HCT116 (cell line): ENCODE results near the gene STK4. TPM values are rescaled to one million over a fixed set of nuclear protein-coding genes. Genes with fewer than 3 reads are reported as not detected.

Experiments
- ATAC-seq: fragments of 200-7000 bp; cut with Tn5 transposase; 2 replicates; pipeline ENCODE4 v1.9.1; 2020; ENCODE audit warnings: mild to moderate bottlenecking, moderate library complexity
- BruUV-seq: library from RNA; stranded (reverse); fragments of 400-500 nt; replicated peaks from 2 replicates; lab custom pipeline; 2021; lab: Mats Ljungman, UMichigan
- CTCF ChIA-PET: fragments of 300-600 bp; sonication (Branson Sonifier 250); formaldehyde crosslinking; loops from one replicate; lab custom pipeline; 2021; ENCODE audit warnings: antibody characterized with exemption; lab: Charles Lee
- POLR2A ChIA-PET: fragments of 300-600, 350-600 bp; sonication (Branson Sonifier 250); formaldehyde crosslinking; loops from one replicate; lab custom pipeline; 2021; ENCODE audit warnings: antibody characterized with exemption; lab: Charles Lee
- RAD21 ChIA-PET, 2 experiments: fragments of 300-600 bp; sonication (Branson Sonifier 250); formaldehyde crosslinking; loops; one replicate each; lab custom pipeline; 2023; ENCODE audit warnings: low total read pairs in 2 of 2; ENCODE audit not compliant: uncharacterized antibody in 2 of 2, unreplicated experiment in 2 of 2, low non-redundant PET in 1 of 2; lab: Charles Lee
- DNase-seq: peaks from one replicate; pipeline ENCODE4 v3.0.0-alpha.2; 2010; ENCODE audit warnings: low read depth, low spot score
- H2AFZ ChIP-seq: fragments of 200-600 bp; shearing (Covaris generic), sonication (generic); 2 replicates; pipeline ENCODE4 v1.6.1; 2017; ENCODE audit warnings: low read depth, mixed run types, mixed read lengths, antibody characterized with exemption, low read length; ENCODE audit not compliant: poor library complexity, severe bottlenecking
- H3K27ac ChIP-seq: 2 replicates; pipeline ENCODE4 v1.5.1; 2012; ENCODE audit warnings: low read depth, low read length
- H3K27me3 ChIP-seq: fragments of 200-600 bp; sonication (generic); 2 replicates; pipeline ENCODE4 v1.6.1; 2016; ENCODE audit warnings: mixed run types, low read length, mixed read lengths; ENCODE audit not compliant: insufficient read depth
- H3K36me3 ChIP-seq, 2 experiments: fragments of 200-500 bp in 1 of 2; fragments of 200-600 bp in 1 of 2; sonication (Bioruptor generic) in 1 of 2; sonication (generic) in 1 of 2; 2 replicates each; pipeline versions ENCODE4 v1.5.1 to v1.6.1; 2014 to 2016; ENCODE audit warnings: low read length in 2 of 2, inconsistent platforms in 1 of 2, mixed read lengths in 1 of 2, mixed run types in 1 of 2; ENCODE audit not compliant: insufficient read depth in 2 of 2, control insufficient read depth in 1 of 2
- H3K4me1 ChIP-seq, 2 experiments: fragments of 200-600 bp in 1 of 2; sonication (generic) in 1 of 2; 2 replicates each; pipeline versions ENCODE4 v1.5.1 to v1.6.1; 2012 to 2017; ENCODE audit warnings: low read length in 2 of 2, inconsistent platforms in 1 of 2, mild to moderate bottlenecking in 1 of 2, mixed read lengths in 1 of 2, mixed run types in 1 of 2, moderate library complexity in 1 of 2; ENCODE audit not compliant: insufficient read depth in 2 of 2, control insufficient read depth in 1 of 2
- H3K4me2 ChIP-seq: fragments of 200-600 bp; sonication (generic); 2 replicates; pipeline ENCODE4 v1.6.1; 2017; ENCODE audit warnings: mixed run types, low read length, mixed read lengths
- H3K4me3 ChIP-seq, 2 experiments: fragments of 200-600 bp in 1 of 2; sonication (generic) in 1 of 2; replicated peaks in 1 of 2; 2 replicates each; pipeline ENCODE4 v1.5.1; 2011 to 2016; ENCODE audit warnings: low read length in 2 of 2, control low read depth in 1 of 2, low read depth in 1 of 2, mild to moderate bottlenecking in 1 of 2, mixed read lengths in 1 of 2, mixed run types in 1 of 2
- H3K79me2 ChIP-seq: fragments of 200-600 bp; sonication (generic); 2 replicates; pipeline ENCODE4 v1.6.1; 2017; ENCODE audit warnings: mild to moderate bottlenecking, mixed run types, low read length, moderate library complexity, mixed read lengths; ENCODE audit not compliant: insufficient read depth
- H3K9ac ChIP-seq: fragments of 200-600 bp; sonication (generic); 2 replicates; pipeline ENCODE4 v1.6.1; 2016; ENCODE audit warnings: low read length, mixed read lengths
- H3K9me2 ChIP-seq: fragments of 200-600 bp; sonication (generic), shearing (Covaris generic); 2 replicates; pipeline ENCODE4 v1.6.1; 2017; ENCODE audit warnings: mixed run types, mild to moderate bottlenecking, moderate library complexity; ENCODE audit not compliant: insufficient read depth
- H3K9me3 ChIP-seq, 2 experiments: fragments of 200-500 bp in 1 of 2; fragments of 200-600 bp in 1 of 2; sonication (Bioruptor generic) in 1 of 2; sonication (generic) in 1 of 2; 2 replicates each; pipeline ENCODE4 v1.6.1; 2014 to 2017; ENCODE audit warnings: low read length in 2 of 2, mixed read lengths in 2 of 2, inconsistent platforms in 1 of 2, low read depth in 1 of 2, mild to moderate bottlenecking in 1 of 2, mixed run types in 1 of 2, moderate library complexity in 1 of 2; ENCODE audit not compliant: control insufficient read depth in 1 of 2, insufficient read depth in 1 of 2
- H4K20me1 ChIP-seq: fragments of 200-600 bp; sonication (generic), shearing (Covaris generic); 2 replicates; pipeline ENCODE4 v1.6.1; 2017; ENCODE audit warnings: mixed run types, mild to moderate bottlenecking, moderate library complexity; ENCODE audit not compliant: insufficient read depth
- CBX3 ChIP-seq: IDR thresholded peaks from 2 replicates; pipeline ENCODE4 v1.6.1; 2012; ENCODE audit warnings: low read depth
- EZH2 ChIP-seq: fragments of 200-600 bp; sonication (generic); IDR thresholded peaks from 2 replicates; pipeline ENCODE4 v1.6.1; 2017; ENCODE audit warnings: antibody characterized with exemption, mixed run types
- EZH2phosphoT487 ChIP-seq: fragments of 200-600 bp; IDR thresholded peaks from 2 replicates; pipeline ENCODE4 v1.6.1; 2018; ENCODE audit warnings: antibody characterized with exemption, borderline replicate concordance
- FOSL1 ChIP-seq: IDR thresholded peaks from 2 replicates; pipeline ENCODE4 v1.6.1; 2012; ENCODE audit warnings: low read depth
- JUND ChIP-seq: IDR thresholded peaks from 2 replicates; pipeline ENCODE4 v1.6.1; 2012
- POLR2A ChIP-seq: IDR thresholded peaks from 2 replicates; pipeline ENCODE4 v1.7.0; 2011; ENCODE audit warnings: borderline replicate concordance; ENCODE audit not compliant: insufficient read depth, insufficient read length; ENCODE audit errors: extremely low read depth
- RAD21 ChIP-seq: IDR thresholded peaks from 2 replicates; pipeline ENCODE4 v1.6.1; 2012; ENCODE audit warnings: low read depth, mild to moderate bottlenecking
- SP1 ChIP-seq: IDR thresholded peaks from 2 replicates; pipeline ENCODE4 v1.6.1; 2012; ENCODE audit warnings: low read depth
- SRF ChIP-seq: IDR thresholded peaks from 2 replicates; pipeline ENCODE4 v1.6.1; 2012; ENCODE audit warnings: low read depth
- TCF7L2 ChIP-seq: IDR thresholded peaks from 2 replicates; pipeline ENCODE4 v1.7.0; 2011; ENCODE audit warnings: borderline replicate concordance, inconsistent platforms; ENCODE audit not compliant: insufficient read depth, insufficient read length; ENCODE audit errors: extremely low read depth
- YY1 ChIP-seq: IDR thresholded peaks from 2 replicates; pipeline ENCODE4 v1.6.1; 2011; ENCODE audit warnings: low read length, low read depth, moderate library complexity, mild to moderate bottlenecking; ENCODE audit not compliant: insufficient replicate concordance; ENCODE audit errors: extremely low read depth
- intact Hi-C: fragments of 100-400 bp; cut with micrococcal nuclease; formaldehyde crosslinking; loops from 2 replicates; pipeline ENCODE4 v1.10.0; 2022
- total RNA-seq: library from RNA; stranded (reverse); gene quantifications from one replicate; pipeline ENCODE4 v1.2.1, GENCODE V29; 2021; ENCODE audit not compliant: unreplicated experiment
- TF ChIP-seq, protein P1 (sequence below): IDR thresholded peaks from 2 replicates; pipeline ENCODE4 v1.6.1; 2012
- TF ChIP-seq, protein P2 (sequence below), 3 experiments: fragments of 200-600 bp in 1 of 3; sonication (generic) in 1 of 3; IDR thresholded peaks in 2 of 3; conservative IDR thresholded peaks in 1 of 3; 2 replicates each; pipeline ENCODE4 v1.5.1; 2012 to 2017; ENCODE audit warnings: low read depth in 2 of 3, low read length in 2 of 3, antibody characterized with exemption in 1 of 3, borderline replicate concordance in 1 of 3, control low read depth in 1 of 3, mild to moderate bottlenecking in 1 of 3, mixed read lengths in 1 of 3, mixed run types in 1 of 3, moderate library complexity in 1 of 3; ENCODE audit not compliant: insufficient read depth in 1 of 3
- TF ChIP-seq, protein P3 (sequence below): IDR thresholded peaks from 2 replicates; pipeline ENCODE4 v1.6.1; 2011; ENCODE audit warnings: mild to moderate bottlenecking, low read length, moderate library complexity; ENCODE audit not compliant: insufficient replicate concordance; ENCODE audit errors: extremely low read depth

Gene STK4
- total RNA-seq, 1 experiment from 2014 or later, result 45.4 TPM

DNA sequence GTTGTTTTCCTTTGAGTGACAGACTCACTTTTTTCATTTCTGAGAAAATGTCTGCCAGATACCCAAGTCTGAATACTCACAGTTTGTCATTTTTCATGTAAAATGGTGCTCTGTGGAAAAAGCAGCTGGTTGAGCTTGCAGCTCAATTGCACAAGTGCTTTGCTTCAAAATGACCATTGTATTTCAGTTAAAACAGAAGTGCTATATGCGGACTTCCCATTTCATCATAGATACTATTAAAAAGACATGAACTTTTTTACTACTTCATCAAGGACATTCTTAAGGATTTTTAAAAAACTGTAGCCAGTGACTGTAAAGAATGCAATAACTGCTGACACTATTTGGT lies 73.1 kb downstream of the STK4 start:
- H3K9ac ChIP-seq, result no peak overlapping the region
- H3K27ac ChIP-seq, result no peak overlapping the region
- DNase-seq (no peak), ATAC-seq (no peak)
- H2AFZ ChIP-seq, result no peak overlapping the region
- H3K9me3 ChIP-seq, result no peaks in the 10 kb centered on the region
- ChIA-PET CTCF (no interaction called here), POLR2A (no interaction called here), RAD21 (no interaction called here)
- no peak overlapping the region for H3K4me2 ChIP-seq
- peaks cover 37 to 41% of the 10 kb centered on the region in 2 experiments for H3K4me1 ChIP-seq
- no peaks in the 10 kb centered on the region for H3K27me3 ChIP-seq
- intact Hi-C loops, result no loop called here
- no peaks in the 10 kb centered on the region; the same call in 1 of the 2 replicates for H4K20me1 ChIP-seq
- no peaks in the 10 kb centered on the region for H3K9me2 ChIP-seq
- no peaks in the 10 kb centered on the region for H3K79me2 ChIP-seq
- no peak for TF ChIP-seq EZH2
- no peak for TF ChIP-seq RAD21
- TF ChIP-seq YY1, result no peak
- TF ChIP-seq, protein P1, sequence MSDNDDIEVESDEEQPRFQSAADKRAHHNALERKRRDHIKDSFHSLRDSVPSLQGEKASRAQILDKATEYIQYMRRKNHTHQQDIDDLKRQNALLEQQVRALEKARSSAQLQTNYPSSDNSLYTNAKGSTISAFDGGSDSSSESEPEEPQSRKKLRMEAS, result no peak
- no peak for TF ChIP-seq TCF7L2
- TF ChIP-seq FOSL1, result no peak
- no peaks in the 10 kb centered on the region for H3K36me3 ChIP-seq
- no TSS peak for BruUV-seq
- no peak overlapping the region for H3K4me3 ChIP-seq

DNA sequence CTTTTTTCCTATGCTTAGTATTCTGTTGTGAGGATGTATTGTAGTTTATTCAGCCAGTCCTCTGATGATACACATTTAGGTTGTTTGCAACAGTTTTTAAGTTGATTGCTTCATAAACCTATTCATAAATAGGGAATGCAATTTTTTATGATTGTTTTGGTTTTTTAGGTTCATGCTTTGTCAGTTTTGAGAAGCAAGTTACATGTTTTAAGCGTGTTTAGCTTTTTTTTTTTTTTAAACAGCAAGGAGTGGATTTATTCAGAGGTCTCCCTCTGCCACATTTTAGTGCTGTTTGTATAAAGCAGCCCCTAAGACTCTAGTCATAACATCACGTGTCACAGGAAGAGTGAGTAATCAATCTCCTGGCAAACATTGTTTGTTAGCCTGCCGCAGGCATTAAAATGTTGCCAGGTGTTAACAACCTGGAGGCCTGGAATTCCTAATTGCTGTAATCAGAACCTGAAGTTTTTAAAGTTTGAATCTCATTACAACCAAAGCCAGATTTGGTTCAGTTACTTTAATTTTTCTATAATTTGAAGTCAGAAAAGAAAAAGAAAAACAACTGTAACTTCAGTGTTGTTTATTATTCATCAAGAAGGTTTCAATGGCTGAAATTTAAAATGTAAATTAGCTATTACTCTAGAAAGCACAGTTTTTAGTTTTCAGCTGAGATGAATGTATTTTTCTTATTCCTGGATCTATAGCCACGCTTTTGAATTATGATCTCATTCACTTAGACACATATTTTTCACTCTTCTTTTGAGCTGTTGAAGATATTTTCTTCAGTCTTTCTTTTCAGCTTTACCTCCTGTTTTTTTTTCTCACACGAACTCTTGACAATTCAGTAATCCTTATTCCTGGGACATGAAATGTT lies 75.4 kb downstream of the STK4 start:
- Histone ChIP-seq H3K9me3 (no peaks in the 10 kb centered on the region), H3K9ac (peak overlapping the region; percentile 19; the same call in 1 of the 2 replicates), H3K4me2 (peak overlapping the region; percentile 44), H3K79me2 (0 out of 2 replicates have a peak, but pooled peaks cover 7% of the 10 kb centered on the region), H3K27ac (peak overlapping the region; percentile 23; the same call in 1 of the 2 replicates), H4K20me1 (no peaks in the 10 kb centered on the region; the same call in 1 of the 2 replicates), H2AFZ (no peak overlapping the region), H3K4me1 (peaks cover 20 to 26% of the 10 kb centered on the region in 2 experiments), H3K9me2 (no peaks in the 10 kb centered on the region), H3K27me3 (no peaks in the 10 kb centered on the region), H3K36me3 (no peaks in the 10 kb centered on the region), H3K4me3 (no peak overlapping the region)
- CTCF ChIA-PET, result interaction anchor here (1.0 to 3.6 kb wide), 3 partner anchors 14 to 188 kb away, joined by 3 to 92 read pairs (median 3); no protein-coding TSS in a partner anchor
- DNase-seq (peak; percentile 66), ATAC-seq (peak; percentile 82)
- intact Hi-C loops, result loop anchor here (5.0 to 10.0 kb wide), 3 partner anchors 183 to 733 kb away; partner anchors contain the start of gene SEMG2
- no TSS peak for BruUV-seq
- POLR2A ChIA-PET, result interaction anchor here (1.1 kb wide), 1 partner anchor 9 kb away, joined by 3 read pairs; no protein-coding TSS in a partner anchor
- RAD21 ChIA-PET, result no interaction called here
- TF ChIP-seq, protein P2, sequence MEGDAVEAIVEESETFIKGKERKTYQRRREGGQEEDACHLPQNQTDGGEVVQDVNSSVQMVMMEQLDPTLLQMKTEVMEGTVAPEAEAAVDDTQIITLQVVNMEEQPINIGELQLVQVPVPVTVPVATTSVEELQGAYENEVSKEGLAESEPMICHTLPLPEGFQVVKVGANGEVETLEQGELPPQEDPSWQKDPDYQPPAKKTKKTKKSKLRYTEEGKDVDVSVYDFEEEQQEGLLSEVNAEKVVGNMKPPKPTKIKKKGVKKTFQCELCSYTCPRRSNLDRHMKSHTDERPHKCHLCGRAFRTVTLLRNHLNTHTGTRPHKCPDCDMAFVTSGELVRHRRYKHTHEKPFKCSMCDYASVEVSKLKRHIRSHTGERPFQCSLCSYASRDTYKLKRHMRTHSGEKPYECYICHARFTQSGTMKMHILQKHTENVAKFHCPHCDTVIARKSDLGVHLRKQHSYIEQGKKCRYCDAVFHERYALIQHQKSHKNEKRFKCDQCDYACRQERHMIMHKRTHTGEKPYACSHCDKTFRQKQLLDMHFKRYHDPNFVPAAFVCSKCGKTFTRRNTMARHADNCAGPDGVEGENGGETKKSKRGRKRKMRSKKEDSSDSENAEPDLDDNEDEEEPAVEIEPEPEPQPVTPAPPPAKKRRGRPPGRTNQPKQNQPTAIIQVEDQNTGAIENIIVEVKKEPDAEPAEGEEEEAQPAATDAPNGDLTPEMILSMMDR (IDR thresholded peaks at IDR 0.05 in 2 of 3, conservative IDR thresholded peaks at IDR 0.05 in 1 of 3; ENCODE audit: borderline replicate concordance in 1 of 3, insufficient read depth in 1 of 3, low read depth in 2 of 3, low read length in 2 of 3), result no peak
- TF ChIP-seq EZH2, result no peak
- no peak for TF ChIP-seq SRF
- TF ChIP-seq, protein P1, result no peak
- TF ChIP-seq EZH2phosphoT487, result no peak
- peak; percentile 78 for TF ChIP-seq JUND
- TF ChIP-seq, protein P3, sequence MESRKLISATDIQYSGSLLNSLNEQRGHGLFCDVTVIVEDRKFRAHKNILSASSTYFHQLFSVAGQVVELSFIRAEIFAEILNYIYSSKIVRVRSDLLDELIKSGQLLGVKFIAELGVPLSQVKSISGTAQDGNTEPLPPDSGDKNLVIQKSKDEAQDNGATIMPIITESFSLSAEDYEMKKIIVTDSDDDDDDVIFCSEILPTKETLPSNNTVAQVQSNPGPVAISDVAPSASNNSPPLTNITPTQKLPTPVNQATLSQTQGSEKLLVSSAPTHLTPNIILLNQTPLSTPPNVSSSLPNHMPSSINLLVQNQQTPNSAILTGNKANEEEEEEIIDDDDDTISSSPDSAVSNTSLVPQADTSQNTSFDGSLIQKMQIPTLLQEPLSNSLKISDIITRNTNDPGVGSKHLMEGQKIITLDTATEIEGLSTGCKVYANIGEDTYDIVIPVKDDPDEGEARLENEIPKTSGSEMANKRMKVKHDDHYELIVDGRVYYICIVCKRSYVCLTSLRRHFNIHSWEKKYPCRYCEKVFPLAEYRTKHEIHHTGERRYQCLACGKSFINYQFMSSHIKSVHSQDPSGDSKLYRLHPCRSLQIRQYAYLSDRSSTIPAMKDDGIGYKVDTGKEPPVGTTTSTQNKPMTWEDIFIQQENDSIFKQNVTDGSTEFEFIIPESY, result no peak
- peak; percentile 65 for TF ChIP-seq SP1
- 0 out of 2 replicates have a peak, but pooled peaks have one; percentile 26 for TF ChIP-seq CBX3
- peak; percentile 14 for TF ChIP-seq TCF7L2
- no peak for TF ChIP-seq POLR2A
